ENCODE results near the gene WWTR1.

Gene WWTR1

DNA sequence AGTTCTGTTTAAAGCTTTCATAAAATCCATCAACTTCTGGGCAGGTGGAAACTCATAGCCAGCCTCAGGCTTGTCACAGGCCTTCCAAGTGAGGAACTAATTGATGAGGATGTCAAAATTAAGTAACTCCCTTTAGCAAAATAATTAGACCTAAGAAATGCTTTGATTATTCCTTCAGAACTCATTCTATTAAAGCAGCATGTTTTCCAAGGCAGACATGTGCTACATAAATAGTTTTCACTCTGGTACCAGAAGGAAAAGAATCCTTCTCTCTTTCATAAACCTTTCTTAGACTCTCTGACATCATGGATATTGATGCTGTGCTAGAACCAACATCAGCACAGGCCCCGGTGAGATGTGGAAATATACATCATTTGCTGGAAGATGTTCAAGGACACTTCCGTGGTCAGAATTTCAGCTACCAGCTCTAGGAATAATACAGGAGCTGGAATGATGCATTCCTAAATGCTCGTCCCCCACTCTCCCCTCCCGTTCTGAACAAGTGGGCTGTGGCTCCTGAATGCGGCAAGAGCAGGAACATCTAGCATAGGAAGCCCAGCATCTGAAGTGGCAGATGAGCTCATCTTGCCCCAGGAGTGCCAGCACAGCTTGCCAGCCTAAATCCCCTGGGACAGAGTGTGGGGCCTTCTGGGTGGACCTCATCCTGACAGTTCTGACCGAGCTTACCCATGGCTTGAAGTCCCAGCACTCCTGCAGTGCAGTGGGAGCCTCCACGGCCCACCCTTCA, 82.4 kb downstream of the WWTR1 start:
- peak overlapping the region; percentile 38 for H3K4me3 ChIP-seq (replicated peaks; ENCODE audit: low read depth, low read length)
- TF ChIP-seq, protein P1, sequence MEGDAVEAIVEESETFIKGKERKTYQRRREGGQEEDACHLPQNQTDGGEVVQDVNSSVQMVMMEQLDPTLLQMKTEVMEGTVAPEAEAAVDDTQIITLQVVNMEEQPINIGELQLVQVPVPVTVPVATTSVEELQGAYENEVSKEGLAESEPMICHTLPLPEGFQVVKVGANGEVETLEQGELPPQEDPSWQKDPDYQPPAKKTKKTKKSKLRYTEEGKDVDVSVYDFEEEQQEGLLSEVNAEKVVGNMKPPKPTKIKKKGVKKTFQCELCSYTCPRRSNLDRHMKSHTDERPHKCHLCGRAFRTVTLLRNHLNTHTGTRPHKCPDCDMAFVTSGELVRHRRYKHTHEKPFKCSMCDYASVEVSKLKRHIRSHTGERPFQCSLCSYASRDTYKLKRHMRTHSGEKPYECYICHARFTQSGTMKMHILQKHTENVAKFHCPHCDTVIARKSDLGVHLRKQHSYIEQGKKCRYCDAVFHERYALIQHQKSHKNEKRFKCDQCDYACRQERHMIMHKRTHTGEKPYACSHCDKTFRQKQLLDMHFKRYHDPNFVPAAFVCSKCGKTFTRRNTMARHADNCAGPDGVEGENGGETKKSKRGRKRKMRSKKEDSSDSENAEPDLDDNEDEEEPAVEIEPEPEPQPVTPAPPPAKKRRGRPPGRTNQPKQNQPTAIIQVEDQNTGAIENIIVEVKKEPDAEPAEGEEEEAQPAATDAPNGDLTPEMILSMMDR (IDR thresholded peaks at IDR 0.05; ENCODE audit: low read length, missing control alignments) = no peak
- DNase-seq (ENCODE audit: low read depth) = peak; percentile 98

DNA sequence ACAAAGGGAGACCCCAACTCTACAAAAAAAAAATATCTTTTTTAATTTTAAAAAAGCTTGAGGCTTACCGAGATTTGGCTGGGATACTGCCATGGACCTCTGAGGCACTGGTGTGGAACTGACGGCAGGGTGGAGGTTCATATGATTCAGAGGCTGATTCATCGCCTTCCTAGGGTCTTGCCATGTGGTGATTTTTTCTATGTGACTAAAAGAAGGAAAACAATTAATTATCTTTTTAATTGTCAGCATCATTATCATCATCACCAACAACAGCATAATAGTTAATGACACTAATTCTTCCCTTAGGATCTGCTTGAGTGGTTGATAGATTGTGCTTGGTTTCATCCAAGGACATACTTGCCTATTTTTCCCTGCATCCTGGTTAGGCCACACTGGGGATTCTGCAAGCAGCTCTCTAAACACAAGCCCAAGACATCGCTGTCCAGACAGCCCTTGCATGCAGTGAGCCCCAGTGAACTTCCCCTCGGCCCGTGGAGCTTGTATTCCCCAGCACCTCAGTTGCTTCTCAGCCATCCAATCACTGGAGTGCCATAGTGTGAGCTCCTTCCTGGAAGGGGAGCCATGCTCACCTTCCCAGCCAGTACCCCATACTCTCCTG, 84.9 kb downstream of the WWTR1 start:
- peak; percentile 65 for DNase-seq (ENCODE audit: low read depth)
- TF ChIP-seq, protein P1 (IDR thresholded peaks at IDR 0.05; ENCODE audit: low read length, missing control alignments) = no peak
- H3K4me3 ChIP-seq (replicated peaks; ENCODE audit: low read depth, low read length) = no peak overlapping the region

DNA sequence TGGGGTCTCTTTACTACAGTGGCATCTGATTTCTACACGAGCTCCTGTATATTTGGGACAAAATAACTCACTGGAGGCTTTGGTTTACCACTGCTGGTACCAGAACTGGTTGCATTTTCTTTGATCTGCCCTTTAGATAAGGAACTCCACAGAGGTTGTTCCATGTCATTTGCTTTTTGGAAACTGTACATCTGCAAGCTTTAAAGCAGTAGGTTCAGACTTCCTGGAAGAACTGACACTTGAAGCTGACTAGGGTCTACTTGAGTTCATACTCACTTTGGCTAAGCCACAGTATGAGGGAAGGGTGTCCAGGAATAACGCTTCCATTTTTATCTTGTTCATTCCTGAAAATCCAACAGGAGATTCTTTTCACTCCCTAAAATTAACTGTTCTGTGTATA, 86.4 kb downstream of the WWTR1 start:
- DNase-seq (ENCODE audit: low read depth) = no peak

DNA sequence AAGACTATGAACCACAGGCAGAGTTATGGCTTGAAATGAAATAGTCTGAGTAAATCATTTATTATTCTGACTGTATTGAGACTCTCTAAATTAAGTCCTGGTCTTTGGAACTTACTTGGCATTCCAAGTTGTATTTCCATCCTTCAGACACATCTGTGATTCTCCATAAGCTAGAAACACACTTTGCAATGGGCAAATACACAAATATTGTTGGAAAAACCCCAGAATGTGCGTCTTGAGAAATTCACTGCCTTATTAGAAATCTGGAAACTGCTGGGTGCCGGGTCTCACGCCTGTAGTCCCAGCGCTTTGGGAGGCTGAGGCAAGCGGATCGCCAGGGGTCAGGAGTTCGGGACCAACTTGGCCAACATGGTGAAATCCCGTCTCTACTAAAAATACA, 87.8 kb downstream of the WWTR1 start:
- H3K4me3 ChIP-seq (replicated peaks; ENCODE audit: low read depth, low read length) = no peak overlapping the region
- DNase-seq (ENCODE audit: low read depth) = no peak
- TF ChIP-seq, protein P1 (IDR thresholded peaks at IDR 0.05; ENCODE audit: low read length, missing control alignments) = no peak

More for the DNA sequence above, 86.4 kb downstream of the WWTR1 start:
- H3K4me3 ChIP-seq (replicated peaks; ENCODE audit: low read depth, low read length) = no peak overlapping the region
- TF ChIP-seq, protein P1 (IDR thresholded peaks at IDR 0.05; ENCODE audit: low read length, missing control alignments) = no peak

DNA sequence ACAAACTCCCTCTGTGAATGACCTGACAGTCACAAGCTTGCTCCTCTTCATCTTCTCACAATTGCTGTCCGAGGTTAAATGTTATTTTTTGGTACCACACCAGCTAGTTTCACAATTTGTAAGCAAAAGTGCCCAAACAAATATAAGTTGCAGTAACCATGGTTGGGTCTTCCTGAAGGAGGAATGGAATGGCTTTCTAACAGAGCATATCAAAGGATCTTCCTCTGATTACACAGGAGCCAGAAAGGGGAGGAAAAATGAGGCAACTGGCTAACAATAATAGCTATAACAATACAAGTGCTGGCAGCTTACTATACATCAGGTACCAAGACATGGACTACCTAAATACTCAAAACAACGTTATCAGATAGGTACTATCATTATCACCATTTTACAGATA, 90.4 kb downstream of the WWTR1 start:
- no peak for DNase-seq (ENCODE audit: low read depth)

DNA sequence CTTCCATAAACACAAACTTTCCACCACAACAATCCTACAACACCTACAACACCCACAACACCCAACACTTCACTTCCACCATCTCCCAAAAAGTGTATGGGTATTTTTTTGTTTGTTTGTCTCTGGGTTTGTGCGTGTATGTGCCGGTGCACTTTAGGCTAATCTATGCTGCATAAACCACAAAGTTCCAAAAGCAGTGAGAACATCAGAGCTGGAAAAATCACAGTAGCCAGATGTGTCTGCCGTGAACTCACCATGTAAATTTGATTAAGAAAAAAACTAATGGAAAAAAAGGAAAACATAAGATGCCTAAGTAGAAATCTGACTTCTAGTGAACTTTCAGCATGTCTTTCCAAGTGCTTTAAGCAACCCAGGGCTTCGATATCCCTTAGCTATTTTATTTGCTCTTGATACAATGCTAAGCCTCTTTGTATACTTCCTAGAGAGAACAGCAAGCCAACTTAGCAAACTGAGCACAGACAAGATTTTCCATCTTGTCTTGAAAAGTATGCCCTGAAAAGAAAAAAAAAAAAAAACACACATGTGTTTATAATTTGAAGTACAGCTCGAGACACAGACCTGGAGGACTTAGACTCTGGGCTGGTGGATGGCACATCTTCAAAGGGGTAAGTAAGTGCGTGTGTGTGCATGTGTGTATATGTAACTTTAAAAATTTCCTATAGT, 91.4 kb downstream of the WWTR1 start:
- TF ChIP-seq, protein P1 (IDR thresholded peaks at IDR 0.05; ENCODE audit: low read length, missing control alignments) = no peak
- no peak overlapping the region for H3K4me3 ChIP-seq (replicated peaks; ENCODE audit: low read depth, low read length)
- no peak for DNase-seq (ENCODE audit: low read depth)

More for the DNA sequence above, 90.4 kb downstream of the WWTR1 start:
- H3K4me3 ChIP-seq (replicated peaks; ENCODE audit: low read depth, low read length) = no peak overlapping the region
- TF ChIP-seq, protein P1 (IDR thresholded peaks at IDR 0.05; ENCODE audit: low read length, missing control alignments) = no peak

Measured in fibroblast of pulmonary artery (primary cell).